Retinal pigment epithelial cell (primary cell): ENCODE results near the gene IDH2.

Source experiments
- DNase-seq: peaks from one replicate; pipeline ENCODE4 v3.0.0-alpha.2; 2010; ENCODE audit warnings: low read depth
- H3K4me3 ChIP-seq: 2 replicates; pipeline ENCODE4 v1.5.1; 2011; ENCODE audit warnings: mild to moderate bottlenecking, low read length, control low read depth, moderate library complexity
- CTCF ChIP-seq: conservative IDR thresholded peaks from 2 replicates; pipeline ENCODE4 v1.5.1; 2011; ENCODE audit warnings: low read depth, low read length, control low read depth, inconsistent platforms

IDH2 gene

GRCh38 chr15:90040618-90041017 is 61.6 kb downstream of the IDH2 start:
- TF ChIP-seq CTCF, result no peak
- DNase-seq, result no peak
- no peak overlapping the region for H3K4me3 ChIP-seq

DNA sequence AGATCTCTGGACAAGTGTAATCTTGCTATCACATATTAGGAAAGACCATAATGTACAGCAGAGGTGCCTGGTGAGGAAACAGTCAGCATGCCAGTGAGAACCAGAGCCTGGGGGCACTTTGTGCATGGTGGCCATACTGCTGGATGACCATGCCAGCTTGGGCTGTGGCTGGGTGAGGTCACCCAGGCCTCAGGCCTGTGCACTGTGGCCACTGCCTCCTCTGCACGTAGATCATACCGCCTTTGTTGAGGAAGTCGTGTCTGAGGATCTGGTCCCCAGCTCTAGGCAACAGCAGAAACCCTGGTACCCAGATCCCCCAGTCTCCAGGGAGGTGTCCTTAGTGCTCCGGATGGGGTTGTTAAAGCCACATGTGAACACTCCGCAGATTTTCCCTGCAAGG is 62.3 kb downstream of the IDH2 start:
- no peak overlapping the region for H3K4me3 ChIP-seq
- DNase-seq, result no peak
- no peak for TF ChIP-seq CTCF

DNA sequence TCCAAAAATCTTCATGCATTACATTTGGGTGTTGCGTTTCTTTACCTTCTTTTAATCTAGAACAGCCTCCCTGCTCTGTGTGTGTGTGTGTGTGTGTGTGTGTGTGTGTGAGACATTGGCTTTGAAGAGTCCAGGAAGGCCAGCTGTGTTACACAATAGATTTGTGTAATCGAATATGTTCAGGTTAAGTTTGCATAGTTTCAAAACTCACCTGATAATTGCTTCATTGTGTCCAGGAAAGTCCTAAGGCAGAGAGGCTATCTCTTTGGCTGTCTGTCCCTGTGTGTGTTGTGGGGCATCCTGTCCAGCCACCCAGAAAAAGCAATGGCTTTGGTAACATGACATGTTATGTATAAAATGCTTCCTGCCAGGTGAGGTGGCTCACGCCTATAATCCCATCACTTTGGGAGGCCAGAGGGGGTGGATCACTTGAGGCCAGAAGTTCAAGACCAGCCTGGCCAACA is 63.6 kb downstream of the IDH2 start:
- TF ChIP-seq CTCF, result no peak
- no peak for DNase-seq
- H3K4me3 ChIP-seq, result no peak overlapping the region

- no peak for DNase-seq
- TF ChIP-seq CTCF, result no peak
- H3K4me3 ChIP-seq, result no peak overlapping the region
These were observed 64.2 kb downstream of the IDH2 start for GRCh38 chr15:90037961-90038631.

DNA sequence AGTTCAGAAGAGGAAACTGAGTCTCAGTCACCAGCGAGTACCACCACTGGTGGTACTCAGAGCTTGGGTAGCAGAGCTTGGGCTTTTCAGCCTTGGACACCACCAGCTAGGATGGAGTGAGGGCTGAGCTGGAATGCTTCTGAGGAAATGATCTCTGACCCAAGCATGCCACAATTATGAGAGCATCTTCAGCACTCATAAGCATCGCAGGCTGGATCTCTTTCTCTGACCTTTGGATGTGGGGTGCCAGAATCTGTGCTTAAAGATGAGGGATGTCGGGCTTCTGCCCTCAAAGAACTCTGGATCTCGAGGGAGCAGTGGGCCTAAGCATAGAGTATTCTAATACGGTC is 64.8 kb downstream of the IDH2 start:
- no peak for TF ChIP-seq CTCF
- no peak overlapping the region for H3K4me3 ChIP-seq
- DNase-seq, result no peak

DNA sequence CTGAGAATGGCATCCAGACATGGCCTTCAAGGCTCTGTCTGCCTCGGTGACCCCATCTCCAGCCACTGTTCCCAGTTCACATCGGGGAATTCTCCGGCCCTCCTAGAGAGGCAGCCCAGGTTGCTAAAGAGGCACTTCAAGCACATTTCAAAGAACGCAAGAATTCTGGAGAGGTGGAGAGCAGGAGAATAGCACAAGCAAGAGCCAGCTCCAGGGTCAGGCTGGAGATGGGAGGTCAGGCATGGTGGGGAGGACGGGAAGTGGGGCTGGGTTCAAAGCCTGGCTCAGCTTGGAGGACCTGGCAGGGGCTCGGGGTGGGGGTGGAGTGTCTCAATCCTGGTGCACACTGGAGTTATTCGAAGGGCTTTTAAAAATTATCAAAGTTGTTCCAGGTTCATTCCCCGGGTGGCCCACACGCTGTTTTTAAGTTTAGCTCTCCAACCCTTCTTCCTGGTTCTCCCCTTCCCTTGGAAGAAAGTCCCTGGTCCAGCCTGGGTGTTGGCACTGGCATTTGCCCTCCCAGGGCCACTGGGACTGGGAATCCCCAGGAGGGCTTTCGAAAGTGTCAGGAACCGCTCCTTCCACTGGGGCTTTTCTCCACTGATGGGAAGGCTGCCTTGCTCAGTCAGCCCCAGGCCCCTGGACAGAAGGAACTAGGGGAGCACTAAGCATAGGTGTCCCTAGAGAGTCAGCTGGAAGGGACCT is 65.3 kb downstream of the IDH2 start:
- H3K4me3 ChIP-seq, result no peak overlapping the region
- no peak for TF ChIP-seq CTCF
- no peak for DNase-seq

DNA sequence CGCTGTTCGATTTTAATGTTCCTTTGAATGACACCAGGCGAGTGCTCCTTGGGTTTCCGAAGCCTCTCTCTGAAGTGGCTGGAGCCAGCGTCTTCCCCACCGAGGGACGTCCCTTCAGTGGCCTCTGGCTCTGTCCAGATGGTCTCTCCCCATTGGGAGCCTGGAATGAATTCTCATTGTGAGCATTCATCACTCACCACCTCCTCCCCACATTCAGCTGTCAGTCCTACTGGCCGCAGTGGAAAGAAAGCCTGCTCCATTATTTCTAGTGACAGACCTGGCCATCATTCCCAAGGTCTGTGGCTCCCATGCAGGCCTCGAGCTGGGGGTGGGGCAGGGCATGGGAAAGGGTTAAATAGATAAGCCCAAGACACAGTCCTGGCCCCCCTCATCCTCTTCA is 65.9 kb downstream of the IDH2 start:
- no peak for DNase-seq
- no peak for TF ChIP-seq CTCF
- H3K4me3 ChIP-seq, result no peak overlapping the region
